Prostate gland (tissue), 2 donors: ENCODE results near the gene ANKRD33.

Experiments used
- POLR2A ChIP-seq: fragments of 450-650 bp; IDR thresholded peaks from one replicate; pipeline ENCODE4 v1.6.1; 2016; ENCODE audit warnings: antibody characterized with exemption, mild to moderate bottlenecking
- POLR2AphosphoS5 ChIP-seq: sonication (generic); formaldehyde crosslinking; IDR thresholded peaks from one replicate; pipeline ENCODE4 v1.6.1; 2017; ENCODE audit warnings: antibody characterized with exemption
- TF ChIP-seq, protein P1 (sequence below), 4 experiments: fragments of 200-600 bp in 2 of 4; fragments of 450-650 bp in 2 of 4; sonication (generic) in 2 of 4; IDR thresholded peaks; 1 replicate in 3 of 4; 2 replicates in 1 of 4; pipeline ENCODE4 v1.5.1; 2016 to 2019; ENCODE audit warnings: antibody characterized with exemption in 4 of 4, mild to moderate bottlenecking in 2 of 4, moderate library complexity in 2 of 4

- TF ChIP-seq POLR2A (no peak), POLR2AphosphoS5 (no peak)
- TF ChIP-seq, protein P1, sequence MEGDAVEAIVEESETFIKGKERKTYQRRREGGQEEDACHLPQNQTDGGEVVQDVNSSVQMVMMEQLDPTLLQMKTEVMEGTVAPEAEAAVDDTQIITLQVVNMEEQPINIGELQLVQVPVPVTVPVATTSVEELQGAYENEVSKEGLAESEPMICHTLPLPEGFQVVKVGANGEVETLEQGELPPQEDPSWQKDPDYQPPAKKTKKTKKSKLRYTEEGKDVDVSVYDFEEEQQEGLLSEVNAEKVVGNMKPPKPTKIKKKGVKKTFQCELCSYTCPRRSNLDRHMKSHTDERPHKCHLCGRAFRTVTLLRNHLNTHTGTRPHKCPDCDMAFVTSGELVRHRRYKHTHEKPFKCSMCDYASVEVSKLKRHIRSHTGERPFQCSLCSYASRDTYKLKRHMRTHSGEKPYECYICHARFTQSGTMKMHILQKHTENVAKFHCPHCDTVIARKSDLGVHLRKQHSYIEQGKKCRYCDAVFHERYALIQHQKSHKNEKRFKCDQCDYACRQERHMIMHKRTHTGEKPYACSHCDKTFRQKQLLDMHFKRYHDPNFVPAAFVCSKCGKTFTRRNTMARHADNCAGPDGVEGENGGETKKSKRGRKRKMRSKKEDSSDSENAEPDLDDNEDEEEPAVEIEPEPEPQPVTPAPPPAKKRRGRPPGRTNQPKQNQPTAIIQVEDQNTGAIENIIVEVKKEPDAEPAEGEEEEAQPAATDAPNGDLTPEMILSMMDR (IDR thresholded peaks at IDR 0.05), result no peak
Observed at GRCh38 chr12:51887476-51888315, at the start of gene ANKRD33.
